Measurements from ENCODE around the gene SFI1.
"Not testable (repeated sequence)": the region's sequence is repeated elsewhere in the genome, so short reads cannot be mapped to it uniquely, and the experiment has no call there.

The SFI1 gene

DNA sequence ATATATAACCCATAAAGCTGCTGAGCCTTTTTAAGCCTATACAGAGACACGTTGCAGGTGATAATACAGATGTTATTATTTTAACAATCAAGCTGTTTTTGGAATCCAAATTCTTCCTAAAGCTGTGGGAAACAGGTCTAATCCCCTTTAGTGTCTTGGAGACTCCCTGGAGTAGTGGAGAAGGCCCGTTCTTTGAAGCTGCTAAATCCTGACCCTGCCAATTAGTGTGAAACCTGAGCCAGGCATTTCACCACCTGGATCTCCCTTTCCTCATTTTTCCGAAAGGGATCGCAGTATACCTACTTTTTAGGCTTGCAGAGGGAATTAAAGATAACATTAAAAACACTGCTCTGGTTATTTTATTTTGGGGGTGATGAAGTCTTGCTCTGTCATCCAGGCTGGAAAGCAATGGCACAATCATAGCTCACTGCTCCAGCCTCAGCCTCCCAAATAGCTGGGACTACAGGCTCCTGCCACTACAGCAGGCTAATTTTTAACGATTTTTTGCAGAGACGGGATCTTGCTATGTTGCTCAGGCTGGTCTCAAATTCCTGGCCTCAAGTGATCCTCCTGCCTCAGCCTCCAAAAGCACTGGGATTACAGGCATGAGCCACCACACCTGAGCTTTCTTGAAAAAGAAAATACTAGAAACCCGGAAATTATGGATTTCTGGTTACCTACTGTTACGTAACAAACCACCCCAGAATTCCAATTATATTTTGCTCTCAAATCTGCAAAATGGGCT is 4.9 kb upstream of the SFI1 start:
- DNase-seq = peak; percentile 59

DNA sequence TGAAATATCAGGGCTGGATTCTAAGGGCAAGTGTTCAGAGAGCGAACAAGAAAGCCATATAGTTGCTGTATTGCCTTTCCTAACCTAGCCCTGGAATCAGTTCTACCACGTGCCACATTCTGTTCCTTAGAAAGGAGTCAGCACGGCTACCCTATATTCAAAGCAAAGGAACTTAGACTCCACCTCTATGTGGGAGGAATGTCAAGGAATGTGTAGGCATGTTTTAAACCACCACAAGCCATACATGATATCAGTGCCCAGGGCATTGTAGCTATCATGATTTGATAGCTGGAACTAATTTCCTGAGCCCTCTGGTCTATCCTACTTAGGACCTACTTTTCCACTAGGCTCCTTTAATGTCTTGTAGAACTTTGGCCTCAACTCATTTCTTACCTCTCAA is 4.2 kb upstream of the SFI1 start:
- no peak for DNase-seq

DNA sequence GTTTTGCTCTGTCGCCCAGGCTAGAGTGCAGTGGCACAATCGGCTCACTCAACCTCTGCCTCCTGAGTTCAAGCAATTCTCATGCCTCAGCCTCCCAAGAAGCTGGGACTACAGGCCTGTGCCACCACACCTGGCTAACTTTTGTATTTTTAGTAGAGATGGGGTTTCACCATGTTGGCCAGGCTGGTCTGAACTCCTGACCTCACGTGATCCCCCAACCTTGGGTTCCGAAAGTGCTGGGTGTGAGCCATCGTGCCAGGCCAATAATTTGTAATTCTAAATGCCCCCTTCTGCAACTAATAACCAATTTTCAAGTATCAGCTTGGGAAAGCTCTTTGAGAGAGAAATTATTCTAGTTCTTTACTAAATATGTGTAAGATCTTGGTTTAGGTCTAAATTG is 3.0 kb upstream of the SFI1 start:
- DNase-seq = not testable (repeated sequence)

GRCh38 chr22:31495343-31495742 is 993 bp upstream of the SFI1 start:
- DNase-seq = no peak

GRCh38 chr22:31496735-31497146 is 405 bp downstream of the SFI1 start:
- DNase-seq = peak; percentile 41

GRCh38 chr22:31497148-31497938 is 1.0 kb downstream of the SFI1 start:
- DNase-seq = no peak

DNA sequence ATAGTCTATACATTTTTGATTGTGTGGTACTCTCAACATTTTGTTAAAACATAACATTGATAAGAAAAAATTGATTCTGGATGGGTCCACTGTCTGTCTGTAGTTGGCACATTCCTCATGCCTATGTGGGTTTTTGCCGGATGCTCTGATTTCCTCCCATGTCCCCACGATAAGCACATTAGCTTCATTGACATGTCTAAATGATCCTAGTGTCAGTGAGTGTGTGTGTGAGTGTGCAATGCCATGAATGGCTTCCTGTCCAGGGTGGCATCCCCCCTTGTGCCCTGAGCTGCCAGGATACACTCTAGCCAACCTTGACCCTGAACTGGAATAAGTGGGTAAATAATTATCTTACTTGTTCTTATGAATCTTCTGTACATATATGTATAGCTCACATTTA is 5.4 kb downstream of the SFI1 start:
- DNase-seq = no peak

- no peak for DNase-seq
Observed at GRCh38 chr22:31503211-31503964, 7.1 kb downstream of the SFI1 start.

GRCh38 chr22:31504282-31504681 is 7.9 kb downstream of the SFI1 start:
- DNase-seq = no peak

DNA sequence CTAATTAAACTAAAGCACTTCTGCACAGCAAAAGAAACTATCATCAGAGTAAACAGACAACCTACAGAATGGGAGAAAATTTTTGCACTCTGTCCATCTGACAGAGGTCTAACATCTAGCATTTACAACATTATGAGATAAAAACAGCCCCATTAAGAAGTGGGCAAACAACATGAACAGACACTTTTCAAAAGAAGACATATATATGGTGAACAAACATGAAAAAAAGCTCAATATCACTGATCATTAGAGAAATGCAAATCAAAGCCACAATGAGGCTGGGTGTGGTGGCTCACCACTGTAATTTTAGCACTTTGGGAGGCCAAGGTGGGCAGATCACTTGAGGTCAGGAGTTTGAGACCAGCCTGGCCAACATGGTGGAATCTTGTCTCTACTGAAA is 11.2 kb downstream of the SFI1 start:
- DNase-seq = not testable (repeated sequence)

DNA sequence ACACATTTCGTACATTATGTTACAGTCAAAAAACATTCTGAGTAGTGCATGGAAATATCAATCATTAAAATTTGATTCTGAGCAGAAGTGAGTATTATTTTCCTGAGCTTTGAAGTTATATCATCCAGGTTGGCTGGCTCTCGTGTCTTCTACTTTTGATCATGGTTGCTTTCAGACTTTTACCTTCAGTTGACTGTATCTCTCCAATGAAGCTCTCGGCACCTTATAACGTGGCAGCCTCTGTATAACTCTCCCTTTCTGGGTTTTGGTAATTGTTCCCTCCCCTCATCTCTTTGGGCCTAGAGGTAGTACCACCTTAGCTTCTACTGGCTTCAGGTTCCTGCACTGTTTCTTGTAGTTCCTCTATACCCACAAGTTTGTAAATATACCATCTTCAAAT is 12.2 kb downstream of the SFI1 start:
- DNase-seq = no peak

- DNase-seq = no peak
Observed at GRCh38 chr22:31509061-31509762, 12.9 kb downstream of the SFI1 start.

DNA sequence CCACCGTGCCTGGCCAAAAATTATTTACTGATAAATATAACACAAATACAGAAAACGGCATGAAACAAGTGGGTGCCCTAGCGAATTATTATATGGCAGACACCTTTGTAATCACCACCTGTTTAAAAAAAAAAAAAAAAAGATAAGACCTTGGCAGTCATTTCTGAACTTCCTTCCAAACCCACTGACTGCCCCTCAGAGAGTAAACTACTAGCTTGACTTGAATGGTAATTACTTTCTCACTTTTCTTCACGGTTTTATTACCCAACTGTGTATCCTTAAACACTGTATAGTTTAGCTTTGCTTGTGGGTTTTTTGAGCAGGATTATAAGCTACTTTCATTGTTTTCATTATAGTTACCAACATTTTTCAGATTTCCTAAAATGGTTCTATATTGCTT is 23.7 kb downstream of the SFI1 start:
- DNase-seq = no peak

- DNase-seq = not testable (repeated sequence)
Observed at GRCh38 chr22:31524132-31524531, 27.8 kb downstream of the SFI1 start.

DNA sequence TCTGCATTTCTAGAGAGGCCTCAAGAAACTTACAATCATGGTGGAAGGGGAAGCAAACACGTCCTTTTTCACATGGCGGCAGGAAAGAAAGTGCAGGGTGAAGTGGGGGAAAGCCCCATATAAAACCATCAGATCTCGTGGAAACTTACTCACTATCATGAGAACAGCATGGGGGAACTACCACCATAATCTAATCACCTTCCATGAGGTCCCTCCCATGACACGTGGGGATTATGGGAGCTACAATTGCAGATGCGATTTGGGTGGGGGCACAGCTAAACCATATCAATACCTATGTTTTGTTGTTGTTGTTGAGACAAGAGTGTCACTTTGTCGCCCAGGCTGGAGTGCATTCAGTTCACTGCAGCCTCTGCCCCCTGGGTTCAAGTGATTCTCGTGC is 29.9 kb downstream of the SFI1 start:
- DNase-seq = peak; percentile 12

DNA sequence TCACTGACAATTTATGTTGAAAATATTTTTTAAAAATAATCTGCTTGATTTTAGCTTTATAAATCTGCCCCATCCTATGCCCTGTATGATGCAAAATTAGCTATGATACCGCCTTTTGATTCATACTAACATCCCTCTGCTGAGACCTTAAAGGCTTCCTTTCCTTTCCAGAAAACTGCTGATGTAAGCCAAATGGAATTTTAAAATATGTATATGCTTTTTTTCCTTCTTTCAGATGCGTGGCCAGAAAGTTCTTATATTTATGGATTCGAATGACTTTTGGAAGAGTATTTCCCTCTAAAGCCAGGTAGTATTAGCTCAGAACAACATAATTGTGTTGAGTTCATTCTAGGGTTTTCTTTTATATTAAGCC is 34.5 kb downstream of the SFI1 start:
- no peak for DNase-seq

DNA sequence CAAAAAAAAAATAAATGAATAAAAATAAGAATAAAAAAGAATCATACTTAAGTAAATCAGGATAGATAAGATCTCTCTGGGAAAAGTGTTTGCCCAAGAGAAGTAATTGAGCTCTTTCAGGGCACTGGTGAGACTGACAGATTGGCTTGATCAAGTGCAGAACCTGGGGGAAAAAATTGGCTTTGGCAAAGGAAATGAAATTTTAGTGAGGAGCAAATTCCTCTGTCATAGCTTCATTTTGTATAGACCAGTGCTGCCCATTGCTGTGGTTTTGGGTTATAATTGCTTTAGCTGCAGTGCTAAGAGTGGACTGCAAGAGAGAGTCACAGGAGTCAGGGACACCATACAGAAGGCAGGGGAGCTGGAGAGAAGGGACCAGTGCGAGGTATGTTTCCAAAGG is 35.7 kb downstream of the SFI1 start:
- no peak for DNase-seq

- no peak for DNase-seq
Observed at GRCh38 chr22:31533374-31533773, 37.0 kb downstream of the SFI1 start.

DNA sequence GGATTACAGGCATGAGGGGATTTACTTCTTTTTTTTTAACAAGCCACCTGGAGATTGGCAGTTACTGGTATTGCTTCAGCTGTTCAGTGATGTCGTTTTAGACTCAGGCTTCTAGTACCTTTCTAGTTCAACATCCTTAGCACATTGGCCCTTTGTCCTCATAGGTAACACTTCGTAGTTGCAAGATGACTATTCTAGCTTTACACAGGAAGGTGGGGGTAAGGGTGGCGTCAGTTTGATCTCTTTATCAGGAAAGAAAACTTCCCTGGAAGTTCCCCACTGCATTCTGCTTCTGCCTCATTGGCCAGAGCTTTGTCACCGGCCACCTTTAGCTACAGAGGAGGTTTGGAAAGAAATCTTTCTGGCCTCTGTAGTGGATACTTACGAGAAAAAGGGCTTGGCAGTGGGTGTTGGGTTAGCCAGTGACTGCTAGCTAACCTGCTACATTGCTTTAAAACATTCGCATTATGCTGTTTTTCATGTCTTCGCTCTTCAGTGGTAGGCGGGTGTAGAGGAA is 40.7 kb downstream of the SFI1 start:
- DNase-seq = peak; percentile 5

GRCh38 chr22:31538815-31539214 is 42.5 kb downstream of the SFI1 start:
- DNase-seq = no peak

- not testable (repeated sequence) for DNase-seq
Observed at GRCh38 chr22:31540166-31540565, 43.8 kb downstream of the SFI1 start.

GRCh38 chr22:31540966-31541365 is 44.6 kb downstream of the SFI1 start:
- DNase-seq = no peak

Measured in NCI-H82 (cell line).